SK-MEL-5 (cell line): ENCODE results near the gene TP73. TPM values are rescaled to one million over a fixed set of nuclear protein-coding genes. Genes with fewer than 3 reads are reported as not detected.

Source experiments
- DNase-seq: peaks from one replicate; pipeline ENCODE4 v3.0.0-alpha.2; 2016; ENCODE audit warnings: low read depth, low spot score
- in situ Hi-C: cut with HindIII; loops from 2 replicates; pipeline ENCODE4 v1.10.0; 2016; ENCODE audit warnings: low sequenced_read_pairs, high pct_unique_total_duplicates, low pct_unique_long_range_greater_than_20kb
- total RNA-seq: library from RNA; depleted of rRNA; stranded (reverse); fragments of >200 nt; shearing (Covaris generic); gene quantifications from 2 replicates; pipeline ENCODE4 v1.2.3, GENCODE V29; 2014

Gene TP73
- total RNA-seq, 1 experiment from 2014 or later, result 0.32 TPM

DNA sequence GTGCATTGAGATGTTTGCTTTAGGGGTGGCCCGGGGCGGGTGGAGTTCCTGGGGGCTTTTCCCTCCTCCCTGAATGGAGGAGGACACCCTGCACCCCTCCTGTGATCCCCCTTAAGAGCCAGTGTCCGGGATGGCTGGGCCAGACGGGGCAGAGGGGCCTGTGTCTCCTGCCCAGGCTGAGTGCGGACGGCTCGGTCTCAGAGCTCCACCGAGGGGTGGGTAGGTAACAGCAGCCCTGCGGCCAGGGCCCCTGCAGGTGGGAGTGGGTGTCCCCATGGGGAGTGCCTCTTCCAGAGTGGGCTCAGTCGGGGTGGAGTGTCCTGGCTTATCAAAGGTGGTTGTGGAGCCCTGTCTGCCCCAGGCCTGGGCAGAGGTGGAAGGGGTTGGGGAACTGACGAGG is 23.1 kb downstream of the TP73 start:
- DNase-seq, result no peak
- in situ Hi-C loops, result no loop called here

- DNase-seq, result no peak
- in situ Hi-C loops, result no loop called here
Measured at GRCh38 chr1:3676581-3677470, 24.5 kb downstream of the TP73 start.

GRCh38 chr1:3677484-3677883 is 25.2 kb downstream of the TP73 start:
- in situ Hi-C loops, result no loop called here

GRCh38 chr1:3678361-3679097 is 26.2 kb downstream of the TP73 start:
- DNase-seq, result no peak
- in situ Hi-C loops, result no loop called here

More at GRCh38 chr1:3677484-3677883, 25.2 kb downstream of the TP73 start:
- no peak for DNase-seq

- in situ Hi-C loops, result no loop called here
- DNase-seq, result no peak
Measured at GRCh38 chr1:3679098-3679555, 26.8 kb downstream of the TP73 start.

DNA sequence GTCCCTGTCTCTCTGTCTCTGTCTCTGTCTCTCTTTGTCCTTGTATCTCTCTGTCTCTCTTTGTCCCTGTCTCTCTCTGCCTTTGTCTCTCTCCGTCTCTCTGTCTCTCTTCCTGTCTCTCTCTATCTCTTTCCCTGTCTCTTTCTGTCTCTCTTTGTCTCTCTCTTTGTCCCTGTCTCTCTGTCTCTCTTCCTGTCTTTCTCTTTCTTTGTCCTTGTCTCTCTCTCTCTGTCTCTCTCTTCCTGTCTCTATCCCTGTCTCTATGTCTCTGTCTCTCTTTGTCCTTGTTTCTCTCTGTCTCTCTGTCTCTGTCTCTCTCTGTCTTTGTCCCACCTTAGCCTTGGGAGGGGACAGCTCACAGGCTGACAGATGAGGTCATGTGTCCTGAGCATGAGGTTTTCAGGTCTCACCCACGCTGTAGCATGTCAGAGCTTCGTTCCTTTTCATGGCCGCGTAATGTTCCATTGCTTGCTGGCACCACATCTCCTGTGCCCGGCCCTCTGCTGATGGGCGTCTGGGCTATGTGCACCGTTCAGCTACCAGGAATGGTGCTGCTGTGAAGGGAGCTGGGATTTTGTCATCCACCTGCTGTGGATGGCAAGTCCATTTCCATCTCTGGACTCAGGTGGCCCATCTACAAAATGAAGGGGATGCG is 27.6 kb downstream of the TP73 start:
- DNase-seq, result no peak
- in situ Hi-C loops, result no loop called here

GRCh38 chr1:3680488-3681230 is 28.3 kb downstream of the TP73 start:
- DNase-seq, result no peak
- in situ Hi-C loops, result no loop called here

GRCh38 chr1:3681231-3681897 is 29.0 kb downstream of the TP73 start:
- in situ Hi-C loops, result no loop called here

GRCh38 chr1:3681898-3682806 is 29.8 kb downstream of the TP73 start:
- no peak for DNase-seq
- in situ Hi-C loops, result no loop called here

More at GRCh38 chr1:3681231-3681897, 29.0 kb downstream of the TP73 start:
- no peak for DNase-seq

DNA sequence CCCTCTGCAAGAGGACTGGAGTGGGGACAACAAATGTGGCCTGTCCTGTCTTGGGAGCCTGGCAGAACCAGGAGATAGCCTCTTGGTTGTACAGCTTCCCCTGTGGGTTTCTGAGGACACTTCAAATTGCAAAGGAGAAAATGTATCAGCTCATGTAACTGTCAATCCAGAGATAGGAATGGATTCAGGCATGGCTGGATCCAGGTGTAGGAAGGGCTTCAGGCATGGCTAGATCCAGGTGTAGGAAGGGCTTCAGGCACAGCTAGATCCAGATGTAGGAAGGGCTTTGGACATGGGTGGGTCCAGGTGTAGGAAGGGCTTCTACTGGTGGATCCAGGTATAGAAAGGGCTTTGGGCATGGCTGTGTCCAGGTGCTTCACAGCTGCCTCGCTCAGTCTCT is 30.9 kb downstream of the TP73 start:
- DNase-seq, result no peak
- in situ Hi-C loops, result no loop called here

GRCh38 chr1:3683992-3684391 is 31.7 kb downstream of the TP73 start:
- no peak for DNase-seq
- in situ Hi-C loops, result no loop called here

GRCh38 chr1:3685222-3685621 is 32.9 kb downstream of the TP73 start:
- in situ Hi-C loops, result no loop called here
- no peak for DNase-seq

DNA sequence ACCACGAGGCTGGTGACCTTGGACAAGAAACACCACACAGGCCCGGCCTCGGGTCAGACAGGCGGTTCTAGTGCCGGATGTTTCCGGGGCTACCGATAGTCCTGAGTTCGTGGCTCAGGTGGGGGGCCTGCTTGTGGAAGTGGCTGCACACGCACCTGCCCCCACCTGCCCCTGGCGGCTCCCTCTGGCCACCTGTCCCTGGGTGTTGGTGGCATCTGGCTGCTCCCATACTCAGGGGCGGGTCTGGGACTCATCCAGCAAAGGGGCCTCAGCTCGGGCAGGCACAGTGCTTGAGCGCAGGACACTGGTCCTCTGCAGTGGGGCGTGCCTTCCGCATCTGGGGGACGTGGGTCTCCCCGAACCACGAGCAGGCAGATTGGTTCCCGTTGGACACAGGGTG is 33.6 kb downstream of the TP73 start:
- in situ Hi-C loops, result no loop called here
- no peak for DNase-seq

GRCh38 chr1:3687504-3687903 is 35.2 kb downstream of the TP73 start:
- in situ Hi-C loops, result no loop called here
- no peak for DNase-seq

DNA sequence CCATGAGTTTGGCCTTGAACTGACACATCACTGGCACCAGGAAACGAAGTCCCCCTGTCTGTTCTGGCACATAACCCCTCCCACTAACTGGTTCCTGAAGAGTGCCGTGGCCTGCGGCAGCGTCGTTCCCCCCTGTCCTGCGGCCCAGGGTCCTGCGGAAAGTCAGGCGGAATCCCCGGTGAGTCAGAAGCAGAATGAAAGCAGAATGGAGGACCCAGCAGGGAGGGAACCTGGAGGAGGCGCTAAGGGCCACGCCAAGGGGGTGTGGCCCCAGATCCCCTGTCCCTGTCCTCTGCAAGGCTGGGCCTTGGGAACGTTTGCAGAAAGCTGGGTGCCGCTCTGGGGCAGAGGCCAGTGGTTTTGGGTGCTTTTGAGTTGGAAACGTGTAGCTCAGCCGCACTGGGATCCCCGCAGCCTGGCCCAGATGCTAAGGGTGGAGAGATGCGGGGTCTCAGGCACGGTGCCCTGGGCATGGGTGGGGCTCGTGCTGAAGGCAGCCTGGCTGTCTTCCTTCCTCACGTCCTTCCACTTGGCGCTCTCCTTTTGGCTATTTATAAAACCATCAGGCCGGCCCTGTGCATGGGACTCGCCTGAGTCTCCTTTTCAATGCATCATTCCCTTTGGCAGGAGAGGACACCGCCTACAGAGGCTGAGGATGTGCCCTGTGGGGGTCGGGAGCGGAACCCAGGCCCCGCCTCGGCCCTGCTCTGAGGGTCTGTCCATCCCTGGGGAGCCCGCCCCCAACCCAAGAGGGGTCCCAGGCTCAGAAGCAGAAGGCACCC is 36.2 kb downstream of the TP73 start:
- DNase-seq, result peak; percentile 6
- in situ Hi-C loops, result no loop called here
